Measurements from ENCODE around the gene F12. TPM values are rescaled to one million over a fixed set of nuclear protein-coding genes. Genes with fewer than 3 reads are reported as not detected.

F12 gene
- total RNA-seq, 1 experiment from 2014 or later = 13.4 TPM

- DNase-seq (ENCODE audit: low read depth, low spot score) = no peak
- in situ Hi-C loops (cut with HindIII; ENCODE audit: low pct_unique_long_range_greater_than_20kb, low sequenced_read_pairs) (no loop called here), intact Hi-C loops (cut with micrococcal nuclease; ENCODE audit: unreplicated experiment) (no loop called here)
- no peaks in the 10 kb centered on the region for H3K9me3 ChIP-seq (ENCODE audit: control insufficient read depth, insufficient read depth, low read depth, low read length)
- POLR2A ChIA-PET = interaction anchor here (0.6 to 1.0 kb wide), 2 partner anchors 47 to 50 kb away, joined by 3 read pairs; no protein-coding TSS in a partner anchor
- no peaks in the 10 kb centered on the region for H3K36me3 ChIP-seq (ENCODE audit: control insufficient read depth, insufficient read depth, low read length)
- no TSS peak for BruUV-seq (replicated peaks)
- TF ChIP-seq REST (IDR thresholded peaks at IDR 0.05; ENCODE audit: insufficient read depth in 1 of 2, low read depth in 2 of 2, low read length in 1 of 2) (no peak), SIN3A (IDR thresholded peaks at IDR 0.05; ENCODE audit: borderline replicate concordance, insufficient read depth, low read depth, low read length) (no peak), POLR2AphosphoS5 (IDR thresholded peaks at IDR 0.05; ENCODE audit: low read depth, low read length) (no peak), CTCF (IDR thresholded peaks at IDR 0.05) (no peak), TCF7L2 (IDR thresholded peaks at IDR 0.05; ENCODE audit: low read depth, low read length) (no peak)
- ATAC-seq = no peak
- no peak overlapping the region for H3K4me3 ChIP-seq (ENCODE audit: low read depth in 2 of 2, low read length in 2 of 2)
- H3K4me1 ChIP-seq (ENCODE audit: control insufficient read depth, insufficient read depth, low read length) = peaks cover 4% of the 10 kb centered on the region; the same call in 1 of the 2 replicates
- CTCF ChIA-PET = interaction anchor here (0.8 to 1.9 kb wide), 6 partner anchors 11 to 73 kb away, joined by 3 to 8 read pairs (median 5); no protein-coding TSS in a partner anchor
- no peaks in the 10 kb centered on the region for H3K27me3 ChIP-seq (ENCODE audit: control insufficient read depth, insufficient read depth, low read length)
- H3K27ac ChIP-seq (ENCODE audit: low read length) = no peak overlapping the region
Measured at GRCh38 chr5:177383181-177383580, 26.2 kb downstream of the F12 start.

- POLR2A ChIA-PET = interaction anchor here (1.0 kb wide), 1 partner anchor 47 kb away, joined by 3 read pairs; no protein-coding TSS in a partner anchor
Measured at GRCh38 chr5:177382423-177383029, 26.8 kb downstream of the F12 start.

More at GRCh38 chr5:177382423-177383029, 26.8 kb downstream of the F12 start:
- H3K9me3 ChIP-seq (ENCODE audit: control insufficient read depth, insufficient read depth, low read depth, low read length) = no peaks in the 10 kb centered on the region
- DNase-seq (ENCODE audit: low read depth, low spot score) = no peak
- TF ChIP-seq CTCF (IDR thresholded peaks at IDR 0.05) (no peak; the same call in 1 of the 2 replicates), REST (IDR thresholded peaks at IDR 0.05; ENCODE audit: insufficient read depth in 1 of 2, low read depth in 2 of 2, low read length in 1 of 2) (no peak), POLR2AphosphoS5 (IDR thresholded peaks at IDR 0.05; ENCODE audit: low read depth, low read length) (no peak), TCF7L2 (IDR thresholded peaks at IDR 0.05; ENCODE audit: low read depth, low read length) (no peak), SIN3A (IDR thresholded peaks at IDR 0.05; ENCODE audit: borderline replicate concordance, insufficient read depth, low read depth, low read length) (no peak)
- BruUV-seq (replicated peaks) = no TSS peak
- peak; percentile 60 for ATAC-seq
- in situ Hi-C loops (cut with HindIII; ENCODE audit: low pct_unique_long_range_greater_than_20kb, low sequenced_read_pairs) (no loop called here), intact Hi-C loops (cut with micrococcal nuclease; ENCODE audit: unreplicated experiment) (no loop called here)
- H3K4me1 ChIP-seq (ENCODE audit: control insufficient read depth, insufficient read depth, low read length) = peaks cover 4% of the 10 kb centered on the region; the same call in 1 of the 2 replicates
- CTCF ChIA-PET = interaction anchor here (0.8 to 1.9 kb wide), 6 partner anchors 10 to 73 kb away, joined by 3 to 8 read pairs (median 5); no protein-coding TSS in a partner anchor
- no peaks in the 10 kb centered on the region for H3K27me3 ChIP-seq (ENCODE audit: control insufficient read depth, insufficient read depth, low read length)
- no peaks in the 10 kb centered on the region for H3K36me3 ChIP-seq (ENCODE audit: control insufficient read depth, insufficient read depth, low read length)
- no peak overlapping the region for H3K27ac ChIP-seq (ENCODE audit: low read length)
- no peak overlapping the region for H3K4me3 ChIP-seq (ENCODE audit: low read depth in 2 of 2, low read length in 2 of 2)

All from Panc1 (cell line).